Natural killer cell (primary cell): ENCODE measurements around the gene MPHOSPH6. TPM values are rescaled to one million over a fixed set of nuclear protein-coding genes. Genes with fewer than 3 reads are reported as not detected.
"Not testable (repeated sequence)": the region's sequence is repeated elsewhere in the genome, so short reads cannot be mapped to it uniquely, and the experiment has no call there.

Experiments used
- ATAC-seq, 3 donors: fragments of 150-1000 bp in 2 of 3; fragments of 200-7000 bp in 1 of 3; cut with Tn5 transposase; 1 replicate in 1 of 3; 2 replicates in 2 of 3; pipeline ENCODE4 v1.10.0; 2021; ENCODE audit warnings: mild to moderate bottlenecking in 2 of 3, moderate library complexity in 2 of 3
- DNase-seq, 2 donors: peaks; one replicate each; pipeline versions ENCODE4 v3.0.0 to v3.0.0-alpha.2; 2013 to 2021; ENCODE audit warnings: mixed read lengths in 1 of 2
- H3K27ac ChIP-seq: one replicate; pipeline ENCODE4 v1.5.1; 2013; ENCODE audit warnings: mild to moderate bottlenecking, low read length
- H3K27me3 ChIP-seq: one replicate; pipeline ENCODE4 v1.6.1; 2013; ENCODE audit warnings: low read length; ENCODE audit not compliant: control insufficient read depth, insufficient read depth
- H3K36me3 ChIP-seq: one replicate; pipeline ENCODE4 v1.6.1; 2013; ENCODE audit warnings: low read length; ENCODE audit not compliant: control insufficient read depth, insufficient read depth
- H3K4me1 ChIP-seq: one replicate; pipeline ENCODE4 v1.6.1; 2013; ENCODE audit warnings: low read length; ENCODE audit not compliant: control insufficient read depth, insufficient read depth
- H3K4me3 ChIP-seq: one replicate; pipeline ENCODE4 v1.5.1; 2013; ENCODE audit warnings: low read length
- H3K9me3 ChIP-seq: one replicate; pipeline ENCODE4 v1.6.1; 2013; ENCODE audit warnings: low read length; ENCODE audit not compliant: control insufficient read depth, insufficient read depth
- H3K27ac Mint-ChIP-seq, 2 donors: one replicate each; pipeline ENCODE4 v1.8.0; 2022; ENCODE audit warnings: mild to moderate bottlenecking in 2 of 2, mixed read lengths in 2 of 2, moderate library complexity in 1 of 2
- H3K27me3 Mint-ChIP-seq, 2 donors: one replicate each; pipeline ENCODE4 v1.8.0; 2022; ENCODE audit warnings: low read depth in 2 of 2, mixed read lengths in 2 of 2
- H3K36me3 Mint-ChIP-seq: one replicate; pipeline ENCODE4 v1.8.0; 2022; ENCODE audit warnings: mixed read lengths
- H3K4me1 Mint-ChIP-seq, 2 donors: one replicate each; pipeline ENCODE4 v1.8.0; 2022; ENCODE audit warnings: mixed read lengths in 2 of 2
- H3K4me3 Mint-ChIP-seq: one replicate; pipeline ENCODE4 v1.8.0; 2022; ENCODE audit warnings: mild to moderate bottlenecking, moderate library complexity, mixed read lengths
- H3K9me3 Mint-ChIP-seq, 2 donors: one replicate each; pipeline ENCODE4 v1.8.0; 2022; ENCODE audit warnings: mixed read lengths in 2 of 2
- WGBS: methylation state at CpG from one replicate; pipeline ENCODE4 v1.1.7; 2013; ENCODE audit warnings: missing lambda C conversion rate; ENCODE audit not compliant: insufficient coverage; 5-methylcytosine and 5-hydroxymethylcytosine counted together
- intact Hi-C: fragments of 100-400 bp; cut with micrococcal nuclease; formaldehyde crosslinking; loops from one replicate; pipeline ENCODE4 v1.14.2; 2022
- total RNA-seq, 4 donors: library from RNA; stranded (reverse); fragments of 120-200 nt in 1 of 4; gene quantifications; one replicate each; pipeline versions ENCODE4 v1.2.3 to v1.2.4, GENCODE V29; 2013 to 2022
- TF ChIP-seq, protein P1 (sequence below): fragments of 200-600 bp; IDR thresholded peaks from one replicate; pipeline ENCODE4 v1.8.0; 2022; ENCODE audit warnings: antibody characterized with exemption

The MPHOSPH6 gene
- total RNA-seq, 3 donors from 2014 or later (not counting 1 experiment from before 2014, with no cell fraction given): 14.5 to 25.3 (median 15.5) TPM

- no peak overlapping the region for H3K4me3 ChIP-seq
- no peaks in the 10 kb centered on the region for H3K9me3 ChIP-seq
- TF ChIP-seq, protein P1, sequence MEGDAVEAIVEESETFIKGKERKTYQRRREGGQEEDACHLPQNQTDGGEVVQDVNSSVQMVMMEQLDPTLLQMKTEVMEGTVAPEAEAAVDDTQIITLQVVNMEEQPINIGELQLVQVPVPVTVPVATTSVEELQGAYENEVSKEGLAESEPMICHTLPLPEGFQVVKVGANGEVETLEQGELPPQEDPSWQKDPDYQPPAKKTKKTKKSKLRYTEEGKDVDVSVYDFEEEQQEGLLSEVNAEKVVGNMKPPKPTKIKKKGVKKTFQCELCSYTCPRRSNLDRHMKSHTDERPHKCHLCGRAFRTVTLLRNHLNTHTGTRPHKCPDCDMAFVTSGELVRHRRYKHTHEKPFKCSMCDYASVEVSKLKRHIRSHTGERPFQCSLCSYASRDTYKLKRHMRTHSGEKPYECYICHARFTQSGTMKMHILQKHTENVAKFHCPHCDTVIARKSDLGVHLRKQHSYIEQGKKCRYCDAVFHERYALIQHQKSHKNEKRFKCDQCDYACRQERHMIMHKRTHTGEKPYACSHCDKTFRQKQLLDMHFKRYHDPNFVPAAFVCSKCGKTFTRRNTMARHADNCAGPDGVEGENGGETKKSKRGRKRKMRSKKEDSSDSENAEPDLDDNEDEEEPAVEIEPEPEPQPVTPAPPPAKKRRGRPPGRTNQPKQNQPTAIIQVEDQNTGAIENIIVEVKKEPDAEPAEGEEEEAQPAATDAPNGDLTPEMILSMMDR: no peak
- H3K27ac ChIP-seq: no peak overlapping the region
- H3K36me3 ChIP-seq: peaks cover 18% of the 10 kb centered on the region
- H3K36me3 Mint-ChIP-seq: peaks cover 8% of the 10 kb centered on the region
- no peaks in the 10 kb centered on the region for H3K27me3 ChIP-seq
- H3K4me1 Mint-ChIP-seq: peaks cover 0 to 5% of the 10 kb centered on the region in 2 donors
- ATAC-seq (no peak), DNase-seq (no peak)
- 67% methylated on average over 2 of the region's 5 CpGs for whole genome bisulfite sequencing
- H3K4me1 ChIP-seq: no peaks in the 10 kb centered on the region
- H3K27me3 Mint-ChIP-seq: no peaks in the 10 kb centered on the region
- H3K9me3 Mint-ChIP-seq: no peaks in the 10 kb centered on the region
- no peak overlapping the region for H3K4me3 Mint-ChIP-seq
- intact Hi-C loops: no loop called here
- no peak overlapping the region for H3K27ac Mint-ChIP-seq
These were observed 22.5 kb downstream of the MPHOSPH6 start for GRCh38 chr16:82147546-82147945.

GRCh38 chr16:82146957-82147356 is 23.1 kb downstream of the MPHOSPH6 start:
- no peak overlapping the region for H3K4me3 ChIP-seq
- DNase-seq: no peak
- peaks cover 18% of the 10 kb centered on the region for H3K36me3 ChIP-seq
- peaks cover 8% of the 10 kb centered on the region for H3K36me3 Mint-ChIP-seq
- no peak overlapping the region for H3K4me3 Mint-ChIP-seq
- H3K9me3 ChIP-seq: no peaks in the 10 kb centered on the region
- H3K27me3 ChIP-seq: no peaks in the 10 kb centered on the region
- no peaks in the 10 kb centered on the region for H3K27me3 Mint-ChIP-seq
- intact Hi-C loops: no loop called here
- H3K27ac ChIP-seq: no peak overlapping the region
- no peak overlapping the region for H3K27ac Mint-ChIP-seq
- TF ChIP-seq, protein P1: no peak
- no peaks in the 10 kb centered on the region for H3K9me3 Mint-ChIP-seq
- no peaks in the 10 kb centered on the region for H3K4me1 ChIP-seq
- ATAC-seq: no peak
- WGBS: 88% methylated on average over 5 of the region's 5 CpGs
- no peaks in the 10 kb centered on the region for H3K4me1 Mint-ChIP-seq

DNA sequence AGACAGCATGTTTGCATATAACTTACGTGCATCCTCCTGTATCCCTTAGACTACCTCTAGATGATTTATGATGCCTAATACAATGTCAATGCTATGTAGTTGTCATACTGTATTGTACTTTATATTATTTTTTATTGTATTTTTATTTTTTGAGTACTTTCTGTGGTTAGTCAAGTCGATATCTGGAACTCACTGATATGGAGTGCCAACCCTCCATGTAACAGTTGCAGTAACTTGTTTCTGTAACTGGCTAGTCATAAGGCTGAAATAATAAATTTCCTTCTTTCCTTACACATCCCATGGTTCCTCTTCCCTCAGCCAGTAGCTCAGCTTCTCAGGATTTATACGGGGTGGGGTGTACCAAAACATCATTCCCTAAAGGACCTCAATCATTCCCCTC is 23.5 kb downstream of the MPHOSPH6 start:
- H3K36me3 ChIP-seq: peaks cover 18% of the 10 kb centered on the region
- intact Hi-C loops: no loop called here
- no peak overlapping the region for H3K4me3 Mint-ChIP-seq
- H3K27me3 ChIP-seq: no peaks in the 10 kb centered on the region
- no peaks in the 10 kb centered on the region for H3K9me3 ChIP-seq
- ATAC-seq (no peak), DNase-seq (no peak)
- H3K27ac Mint-ChIP-seq: no peak overlapping the region
- 88% methylated on average over 1 of the region's 3 CpGs for WGBS
- no peak overlapping the region for H3K27ac ChIP-seq
- no peaks in the 10 kb centered on the region for H3K27me3 Mint-ChIP-seq
- TF ChIP-seq, protein P1: no peak
- H3K4me3 ChIP-seq: no peak overlapping the region
- no peaks in the 10 kb centered on the region for H3K4me1 ChIP-seq
- no peaks in the 10 kb centered on the region for H3K9me3 Mint-ChIP-seq
- H3K4me1 Mint-ChIP-seq: no peaks in the 10 kb centered on the region
- H3K36me3 Mint-ChIP-seq: peaks cover 8% of the 10 kb centered on the region

- H3K4me1 ChIP-seq, intact Hi-C loops, H3K36me3 ChIP-seq, H3K27ac ChIP-seq, H3K9me3 ChIP-seq, H3K36me3 Mint-ChIP-seq, H3K4me3 ChIP-seq, ATAC-seq, H3K4me1 Mint-ChIP-seq, DNase-seq, H3K27me3 Mint-ChIP-seq, H3K27me3 ChIP-seq, H3K9me3 Mint-ChIP-seq: not testable (repeated sequence)
- 92% methylated on average over 19 of the region's 19 CpGs for WGBS
- Mint-ChIP-seq H3K27ac (peak overlapping the region; percentile 7 to 61), H3K4me3 (peak overlapping the region; percentile 77)
These were observed 30.8 kb downstream of the MPHOSPH6 start for GRCh38 chr16:82139286-82139571.
